ENCODE measurements around the gene YARS1. TPM values are rescaled to one million over a fixed set of nuclear protein-coding genes. Genes with fewer than 3 reads are reported as not detected.

The YARS1 gene
- total RNA-seq, 1 experiment from 2014 or later: 194 TPM

GRCh38 chr1:32783851-32784250 is 33.3 kb downstream of the YARS1 start:
- DNase-seq: no peak
- H3K27me3 Mint-ChIP-seq (ENCODE audit: low read depth): no peaks in the 10 kb centered on the region
- Histone ChIP-seq H3K23ac (ENCODE audit: insufficient read length, low read depth, low read length) (no peak overlapping the region), H3K4me2 (ENCODE audit: insufficient read depth, insufficient read length, low read length) (no peak overlapping the region), H3K56ac (ENCODE audit: insufficient read length, low read depth, low read length) (no peak overlapping the region), H4K8ac (replicated peaks; ENCODE audit: insufficient read length, low read depth, low read length) (no peak overlapping the region), H3K79me1 (ENCODE audit: insufficient read depth, low read depth, low read length, poor library complexity, severe bottlenecking) (no peaks in the 10 kb centered on the region), H3K9ac (ENCODE audit: extremely low read depth, insufficient read length, low read length) (no peak overlapping the region), H2BK120ac (ENCODE audit: low read depth, low read length, poor library complexity, severe bottlenecking) (no peak overlapping the region), H3K18ac (ENCODE audit: insufficient read length, low read depth, low read length) (no peak overlapping the region), H3K9me3 (ENCODE audit: control insufficient read depth, low read depth, low read length) (no peaks in the 10 kb centered on the region), H3T11ph (ENCODE audit: low read length) (no peak overlapping the region), H2BK5ac (ENCODE audit: insufficient read length, low read length) (no peak overlapping the region), H3K4me1 (ENCODE audit: insufficient read depth, low read length) (no peaks in the 10 kb centered on the region), H4K91ac (ENCODE audit: insufficient read length, low read depth, low read length) (no peak overlapping the region), H3K27me3 (ENCODE audit: insufficient read depth, low read length) (no peaks in the 10 kb centered on the region), H2BK12ac (ENCODE audit: insufficient read length, low read depth, low read length) (no peak overlapping the region), H2AK5ac (ENCODE audit: insufficient read length, low read length) (no peak overlapping the region), H3K4ac (ENCODE audit: low read depth, low read length) (no peak overlapping the region), H2AFZ (ENCODE audit: low read length) (no peak overlapping the region), H3K23me2 (ENCODE audit: insufficient read length, low read depth, low read length, poor library complexity, severe bottlenecking) (no peaks in the 10 kb centered on the region), H3K27ac (ENCODE audit: insufficient read length, low read depth, low read length) (no peak overlapping the region), H4K5ac (ENCODE audit: insufficient read length, low read depth, low read length) (no peak overlapping the region), H2BK20ac (ENCODE audit: low read depth, low read length, poor library complexity, severe bottlenecking) (no peak overlapping the region), H4K20me1 (ENCODE audit: control insufficient read depth, insufficient read depth, insufficient read length) (no peaks in the 10 kb centered on the region), H3K79me2 (ENCODE audit: insufficient read depth, low read length) (no peaks in the 10 kb centered on the region), H3K14ac (ENCODE audit: insufficient read depth, low read length) (no peak overlapping the region), H2BK15ac (ENCODE audit: low read depth, low read length) (no peak overlapping the region)
- no peak overlapping the region for H3K27ac Mint-ChIP-seq
- H3K4me1 Mint-ChIP-seq: no peaks in the 10 kb centered on the region
- H3K36me3 Mint-ChIP-seq (ENCODE audit: insufficient read depth in 1 of 3, low read depth in 3 of 3): peaks cover 64 to 94% (median 86%) of the 10 kb centered on the region in 3 experiments; a peak in 6 of 7 replicates
- no CpG with 5 or more reads among the region's 5 CpGs for WGBS (ENCODE audit: extremely low coverage, insufficient read length, low lambda C conversion rate)
- no peak for TF ChIP-seq CTCF (conservative IDR thresholded peaks at IDR 0.05)
- no peak overlapping the region for H3K4me3 Mint-ChIP-seq
- H3K9me3 Mint-ChIP-seq: no peaks in the 10 kb centered on the region
